H1 (cell line): ENCODE data around the gene PLEKHB1. TPM values are rescaled to one million over a fixed set of nuclear protein-coding genes. Genes with fewer than 3 reads are reported as not detected.

Source experiments
- CHD7 ChIP-seq: fragments of 300-600 bp; sonication (generic); IDR thresholded peaks from 2 replicates; pipeline ENCODE4 v1.7.1; 2012; ENCODE audit warnings: low read length, moderate library complexity, mild to moderate bottlenecking, inconsistent platforms; ENCODE audit not compliant: insufficient replicate concordance
- EZH2 ChIP-seq: fragments of 200-600 bp; sonication (generic); IDR thresholded peaks from 2 replicates; pipeline ENCODE4 v1.7.1; 2012; ENCODE audit warnings: low read depth, mild to moderate bottlenecking, moderate library complexity, low read length, inconsistent platforms; ENCODE audit not compliant: severe bottlenecking
- polyA plus RNA-seq, 7 experiments: library from polyadenylated mRNA; depleted of rRNA in 3 of 7; stranded (reverse) in 5 of 7; unstranded in 2 of 7; fragments of >200 nt in 5 of 7; fragments of 200-250 nt in 2 of 7; gene quantifications; 1 replicate in 5 of 7; 2 replicates in 1 of 7; 4 replicates in 1 of 7; pipeline versions ENCODE4 v1.2.1 to v1.2.3, GENCODE V29; 2011 to 2013; ENCODE audit warnings: missing spikeins in 2 of 7, mixed read lengths in 2 of 7
- total RNA-seq: library from RNA; stranded (reverse); fragmentation: NEBNext Ultra II Directional; extraction: Animal tissue kit (Norgen Biotek cat#: 25700); gene quantifications from 2 replicates; pipeline ENCODE4 v1.2.1, GENCODE V29; 2021

The PLEKHB1 gene
- total and polyA plus RNA-seq, 2 of the 8 experiments (the other 6 are each of a cell fraction or from before 2014, with no cell fraction given): 14.8 to 24.5 TPM

GRCh38 chr11:73667891-73668290 is 21.5 kb downstream of the PLEKHB1 start (continued):
- TF ChIP-seq CHD7: no peak
- no peak for TF ChIP-seq EZH2
